M059J (cell line): ENCODE measurements around the gene TKTL1. TPM values are rescaled to one million over a fixed set of nuclear protein-coding genes. Genes with fewer than 3 reads are reported as not detected.
"Not testable (repeated sequence)": the region's sequence is repeated elsewhere in the genome, so short reads cannot be mapped to it uniquely, and the experiment has no call there.

Experiments
- DNase-seq: peaks from one replicate; pipeline ENCODE4 v3.0.0-alpha.2; 2012; ENCODE audit warnings: low read depth
- total RNA-seq: library from RNA; depleted of rRNA; stranded (reverse); fragments of >200 nt; shearing (Covaris generic); gene quantifications from 2 replicates; pipeline ENCODE4 v1.2.3, GENCODE V29; 2014

Gene TKTL1
- total RNA-seq, 1 experiment from 2014 or later = 0.22 TPM

GRCh38 chrX:154343620-154344019 is 48.0 kb downstream of the TKTL1 start:
- DNase-seq = not testable (repeated sequence)

- peak; percentile 71 for DNase-seq
Observed at GRCh38 chrX:154348114-154348531, 52.5 kb downstream of the TKTL1 start.

GRCh38 chrX:154348646-154349358 is 53.2 kb downstream of the TKTL1 start:
- peak; percentile 54 for DNase-seq

GRCh38 chrX:154349359-154349935 is 53.9 kb downstream of the TKTL1 start:
- peak; percentile 45 for DNase-seq

- no peak for DNase-seq
Observed at GRCh38 chrX:154349979-154350378, 54.4 kb downstream of the TKTL1 start.

- DNase-seq = peak; percentile 32
Observed at GRCh38 chrX:154350429-154351182, 55.0 kb downstream of the TKTL1 start.

- DNase-seq = no peak
Observed at GRCh38 chrX:154351183-154352011, 55.8 kb downstream of the TKTL1 start.

GRCh38 chrX:154352012-154352401 is 56.4 kb downstream of the TKTL1 start:
- DNase-seq = no peak

- DNase-seq = no peak
Observed at GRCh38 chrX:154352466-154352865, 56.9 kb downstream of the TKTL1 start.

- no peak for DNase-seq
Observed at GRCh38 chrX:154353172-154353843, 57.7 kb downstream of the TKTL1 start.

DNA sequence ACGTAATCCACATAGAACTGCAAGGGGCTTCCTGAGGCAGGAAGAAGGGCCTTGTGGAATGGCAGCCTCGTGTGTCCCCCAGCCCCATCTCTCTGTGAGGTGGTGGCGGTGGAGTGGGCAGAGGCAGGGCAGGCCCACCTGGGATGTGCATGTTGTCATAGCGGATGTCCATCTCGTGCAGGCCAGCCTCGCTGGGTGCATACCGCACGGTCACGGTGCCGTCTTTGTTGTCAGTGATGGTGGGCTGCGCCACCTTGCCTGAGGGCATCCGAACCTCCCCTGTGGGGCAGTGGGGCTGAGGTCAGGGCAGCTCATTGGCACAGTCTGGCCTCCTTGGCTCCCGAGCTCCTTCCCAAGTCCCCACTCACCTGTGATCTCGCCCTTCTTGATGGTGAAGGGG is 58.4 kb downstream of the TKTL1 start:
- DNase-seq = no peak

DNA sequence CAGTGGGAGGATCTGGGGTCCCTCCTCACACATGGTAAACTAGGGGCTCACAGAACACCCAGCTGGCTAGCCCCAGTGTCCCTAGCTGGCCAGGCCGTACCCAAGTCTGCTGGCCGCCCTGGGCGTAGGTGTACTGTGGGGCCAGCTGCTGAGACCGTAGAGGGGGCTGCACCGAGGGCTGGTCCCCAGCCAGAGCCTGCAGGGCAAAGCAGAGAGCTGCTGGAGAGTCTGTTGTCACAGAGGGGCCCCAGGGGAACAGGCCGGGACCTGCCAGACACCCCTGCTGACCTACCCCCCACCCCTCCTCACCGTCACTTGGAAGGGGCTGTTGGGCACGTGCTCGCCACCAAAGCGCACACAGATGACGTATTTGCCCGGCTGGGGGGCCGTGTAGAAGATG is 58.9 kb downstream of the TKTL1 start:
- DNase-seq = no peak

DNA sequence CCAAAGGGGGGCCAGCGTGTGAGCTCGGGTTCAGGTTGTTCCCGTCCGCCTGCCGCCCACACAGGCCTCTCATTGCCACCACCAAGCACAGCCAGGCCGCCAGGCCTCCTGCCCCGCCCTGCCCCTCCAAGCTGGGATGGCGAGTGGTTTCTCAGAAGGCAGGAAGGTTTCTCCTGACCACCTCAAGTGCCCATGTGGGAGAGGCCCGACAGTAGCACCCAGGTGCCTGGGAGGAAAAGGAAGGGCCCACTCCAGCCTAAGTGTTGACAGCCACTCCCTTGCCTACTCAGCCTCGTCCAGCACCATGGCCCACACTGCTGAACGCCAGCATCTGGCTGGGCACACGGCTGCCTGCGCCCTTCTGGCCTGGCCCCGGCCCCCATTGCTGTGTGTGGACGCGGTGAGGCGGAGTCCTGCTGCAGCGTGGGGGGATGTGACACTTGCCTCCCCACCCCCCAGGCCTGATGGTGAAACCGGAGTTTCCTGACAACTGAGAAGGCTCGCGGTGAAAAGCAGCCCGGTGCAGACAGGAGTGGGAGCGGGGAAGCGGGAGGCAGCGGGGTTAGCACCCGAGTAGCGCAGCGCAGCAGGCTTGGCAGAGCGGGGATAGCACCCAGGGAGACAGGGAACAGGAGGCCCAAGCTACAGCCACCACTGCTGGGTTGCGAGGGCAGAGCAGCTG is 59.6 kb downstream of the TKTL1 start:
- DNase-seq = no peak

DNA sequence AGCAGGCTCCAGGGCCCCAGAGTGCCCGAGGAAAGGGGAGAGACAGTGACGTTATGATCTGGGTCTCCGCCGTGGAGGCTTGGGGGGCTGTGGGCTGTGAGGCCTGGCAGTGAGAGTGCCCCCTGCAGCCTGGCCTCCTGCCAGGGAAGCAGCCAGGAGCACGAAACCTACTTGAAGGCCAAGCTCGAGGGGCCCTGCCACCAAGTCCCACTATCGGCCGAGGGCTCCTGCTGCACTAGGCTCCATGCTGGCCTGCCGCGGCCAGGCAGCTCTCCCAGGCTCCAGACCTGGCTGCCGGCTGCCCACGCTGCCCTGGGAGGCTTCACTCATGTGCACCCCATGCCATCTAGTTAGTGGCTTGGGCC is 60.2 kb downstream of the TKTL1 start:
- DNase-seq = no peak

DNA sequence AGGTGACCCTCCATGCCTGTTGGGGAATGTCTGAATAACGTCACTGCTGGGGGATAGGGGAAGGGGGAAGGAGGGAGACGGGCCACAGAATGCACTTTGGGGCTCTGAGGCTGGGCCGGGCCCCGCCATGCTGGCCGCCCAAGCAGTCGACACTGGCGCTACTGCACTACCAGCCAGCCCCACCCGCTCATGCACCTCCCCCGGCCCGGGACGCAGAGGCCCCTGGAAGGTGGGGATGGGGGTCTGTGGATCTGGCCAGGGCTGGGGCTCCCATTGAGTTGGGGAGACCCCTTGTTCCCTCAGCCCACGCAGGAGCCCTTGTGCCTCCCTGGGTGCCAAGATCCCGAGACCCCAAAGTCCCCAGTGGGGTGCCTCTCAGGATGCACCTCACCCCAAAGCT is 61.0 kb downstream of the TKTL1 start:
- no peak for DNase-seq

- peak; percentile 1 for DNase-seq
Observed at GRCh38 chrX:154357205-154357604, 61.6 kb downstream of the TKTL1 start.

DNA sequence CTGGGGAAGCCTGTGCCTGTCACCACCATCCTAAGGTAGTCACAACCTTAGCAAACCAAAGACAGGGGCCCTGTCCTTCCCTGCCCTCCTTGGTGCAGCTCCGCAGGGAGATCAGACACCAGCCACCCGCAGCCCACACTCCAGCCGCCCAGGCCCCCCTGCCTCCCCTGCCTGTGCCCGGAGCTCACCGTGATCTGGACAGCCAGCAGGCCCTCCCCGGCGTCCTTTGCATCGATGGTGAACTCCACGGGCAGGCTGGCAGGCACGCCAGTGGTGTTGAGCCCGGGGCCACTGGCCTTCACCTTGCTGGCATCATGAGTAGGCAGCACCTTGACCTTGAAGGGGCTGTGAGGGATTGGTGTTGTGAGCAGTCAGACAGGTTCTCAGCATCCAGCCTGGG is 62.4 kb downstream of the TKTL1 start:
- no peak for DNase-seq

- DNase-seq = no peak
Observed at GRCh38 chrX:154358829-154359228, 63.2 kb downstream of the TKTL1 start.

DNA sequence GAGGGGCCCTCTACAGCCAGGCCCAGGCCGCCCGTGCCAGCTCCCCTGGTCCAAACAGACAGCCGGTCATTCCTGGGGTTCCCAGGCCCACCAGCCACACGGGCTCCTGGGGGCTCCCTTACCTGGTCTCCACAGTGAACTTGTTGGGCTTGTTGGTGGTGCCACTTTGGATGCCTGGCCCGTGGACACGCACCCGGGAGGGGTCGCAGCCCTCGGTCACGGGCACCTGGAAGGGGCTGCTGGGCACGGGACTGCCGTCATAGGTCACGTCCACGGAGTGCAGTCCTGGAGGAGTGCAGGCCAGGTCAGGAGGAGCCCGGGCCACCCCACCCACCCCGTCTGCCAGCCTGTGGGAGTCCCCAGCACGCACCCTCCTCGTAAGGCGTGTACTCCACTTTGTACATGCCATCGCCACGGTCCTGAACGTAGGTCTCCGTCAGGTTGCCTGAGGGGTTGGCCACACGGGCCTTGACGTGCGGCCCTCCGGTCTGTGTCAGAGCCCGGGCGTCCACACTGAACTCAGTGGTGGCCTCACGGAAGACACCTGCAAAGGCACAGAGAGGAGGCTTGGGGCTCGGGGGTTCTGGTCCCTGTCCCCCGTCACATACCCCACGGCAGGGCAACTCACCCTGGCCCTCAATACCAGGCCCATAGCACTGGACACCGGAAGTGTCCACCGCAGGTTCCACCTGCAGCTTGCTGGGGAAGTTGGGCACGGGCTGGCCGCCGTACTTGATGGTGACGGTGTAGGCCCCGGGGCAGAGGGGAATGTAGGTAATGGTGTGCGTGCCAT is 64.0 kb downstream of the TKTL1 start:
- no peak for DNase-seq

- no peak for DNase-seq
Observed at GRCh38 chrX:154360155-154360713, 64.6 kb downstream of the TKTL1 start.
